ENCODE measurements around the gene DCAF11. TPM values are rescaled to one million over a fixed set of nuclear protein-coding genes. Genes with fewer than 3 reads are reported as not detected.

Gene DCAF11
- total RNA-seq, 1 experiment from 2014 or later = 48.8 TPM

GRCh38 chr14:24089890-24090289 is 24.7 kb upstream of the DCAF11 start:
- intact Hi-C loops (cut with micrococcal nuclease) = loop anchor here (1.0 to 5.0 kb wide), 4 partner anchors 32 to 523 kb away; partner anchors contain the start of genes AP1G2 and IRF9
- CTCF ChIA-PET = interaction anchor here (0.6 to 11.2 kb wide), 32 partner anchors 9 to 615 kb away, joined by 3 to 272 read pairs (median 4); partner anchors contain the start of genes DCAF11, DHRS4L2, IPO4 and IRF9
- Mint-ChIP-seq H3K27me3 (ENCODE audit: insufficient read depth, unreplicated experiment) (no peaks in the 10 kb centered on the region), H3K27ac (ENCODE audit: low read depth, unreplicated experiment) (no peak overlapping the region), H3K4me1 (ENCODE audit: insufficient read depth, unreplicated experiment) (peaks cover 11% of the 10 kb centered on the region), H3K36me3 (ENCODE audit: insufficient read depth, unreplicated experiment) (peaks cover 11% of the 10 kb centered on the region), H3K9me3 (ENCODE audit: unreplicated experiment) (no peaks in the 10 kb centered on the region), H3K4me3 (ENCODE audit: unreplicated experiment) (no peak overlapping the region)
- no TSS peak for BruUV-seq (replicated peaks)
- DNase-seq (ENCODE audit: unreplicated experiment) = no peak
- no peak for TF ChIP-seq CTCF (IDR thresholded peaks at IDR 0.05; ENCODE audit: unreplicated experiment)
- POLR2A ChIA-PET = interaction anchor here (2.2 to 6.4 kb wide), 2 partner anchors 18 to 58 kb away, joined by 7 to 90 read pairs; partner anchors contain the start of gene RNF31

- Mint-ChIP-seq H3K27ac (ENCODE audit: low read depth, unreplicated experiment) (no peak overlapping the region), H3K4me1 (ENCODE audit: insufficient read depth, unreplicated experiment) (peaks cover 19% of the 10 kb centered on the region), H3K36me3 (ENCODE audit: insufficient read depth, unreplicated experiment) (peaks cover 16% of the 10 kb centered on the region), H3K27me3 (ENCODE audit: insufficient read depth, unreplicated experiment) (no peaks in the 10 kb centered on the region), H3K4me3 (ENCODE audit: unreplicated experiment) (no peak overlapping the region), H3K9me3 (ENCODE audit: unreplicated experiment) (no peaks in the 10 kb centered on the region)
- no peak for TF ChIP-seq CTCF (IDR thresholded peaks at IDR 0.05; ENCODE audit: unreplicated experiment)
- ChIA-PET POLR2A (interaction anchor here (0.6 to 6.4 kb wide), 8 partner anchors 16 to 593 kb away, joined by 3 to 90 read pairs (median 4); partner anchors contain the start of genes DCAF11, LTB4R2, NRL and RNF31), CTCF (interaction anchor here (0.7 to 11.2 kb wide), 13 partner anchors 11 to 460 kb away, joined by 3 to 272 read pairs (median 6); partner anchors contain the start of genes DCAF11 and DHRS4L2)
- BruUV-seq (replicated peaks) = no TSS peak
- intact Hi-C loops (cut with micrococcal nuclease) = loop anchor here (5.0 kb wide), 2 partner anchors 70 to 525 kb away; partner anchors contain the start of genes AP1G2 and IRF9
- DNase-seq (ENCODE audit: unreplicated experiment) = no peak
These were observed 22.5 kb upstream of the DCAF11 start for GRCh38 chr14:24092110-24092504.

GRCh38 chr14:24092505-24093206 is 21.9 kb upstream of the DCAF11 start:
- BruUV-seq (replicated peaks) = no TSS peak
- H3K27me3 Mint-ChIP-seq (ENCODE audit: insufficient read depth, unreplicated experiment) = no peaks in the 10 kb centered on the region
- no peaks in the 10 kb centered on the region for H3K9me3 Mint-ChIP-seq (ENCODE audit: unreplicated experiment)
- peak overlapping the region; percentile 59 for H3K27ac Mint-ChIP-seq (ENCODE audit: low read depth, unreplicated experiment)
- DNase-seq (ENCODE audit: unreplicated experiment) = no peak
- TF ChIP-seq CTCF (IDR thresholded peaks at IDR 0.05; ENCODE audit: unreplicated experiment) = no peak
- no peak overlapping the region for H3K4me3 Mint-ChIP-seq (ENCODE audit: unreplicated experiment)
- intact Hi-C loops (cut with micrococcal nuclease) = loop anchor here (5.0 kb wide), 2 partner anchors 70 to 525 kb away; partner anchors contain the start of genes AP1G2 and IRF9
- POLR2A ChIA-PET = interaction anchor here (0.6 to 6.4 kb wide), 9 partner anchors 15 to 592 kb away, joined by 3 to 90 read pairs (median 4); partner anchors contain the start of genes DCAF11, EMC9, LTB4R2 and NRL
- CTCF ChIA-PET = interaction anchor here (0.6 to 11.2 kb wide), 17 partner anchors 8 to 953 kb away, joined by 3 to 272 read pairs (median 4); partner anchors contain the start of genes DCAF11 and DHRS4L2
- peaks cover 14% of the 10 kb centered on the region for H3K36me3 Mint-ChIP-seq (ENCODE audit: insufficient read depth, unreplicated experiment)
- H3K4me1 Mint-ChIP-seq (ENCODE audit: insufficient read depth, unreplicated experiment) = peaks cover 19% of the 10 kb centered on the region
